Measurements from ENCODE around the gene MIDN. TPM values are rescaled to one million over a fixed set of nuclear protein-coding genes. Genes with fewer than 3 reads are reported as not detected.

MIDN gene
- total and polyA plus RNA-seq, 2 donors (not counting 1 experiment from before 2014, with no cell fraction given) = 12.0 to 18.8 TPM

GRCh38 chr19:1291761-1292418 is 43.5 kb downstream of the MIDN start:
- H3K4me3 ChIP-seq (replicated peaks in 1 of 4; ENCODE audit: control extremely low read depth in 1 of 4, insufficient read depth in 1 of 4, low read depth in 3 of 4, low read length in 4 of 4) = no peak overlapping the region
- peaks cover 9% of the 10 kb centered on the region for H3K27me3 ChIP-seq (ENCODE audit: control insufficient read depth, insufficient read depth, low read length)
- no peaks in the 10 kb centered on the region for H3K4me1 ChIP-seq (ENCODE audit: control insufficient read depth, extremely low read depth, insufficient read depth, low read length)
- no peak for TF ChIP-seq EZH2 (IDR thresholded peaks at IDR 0.05; ENCODE audit: low read length, missing control alignments)
- no peak for TF ChIP-seq CTCF (conservative IDR thresholded peaks at IDR 0.05 in 1 of 2, IDR thresholded peaks at IDR 0.05 in 1 of 2; ENCODE audit: low read depth in 1 of 2, low read length in 2 of 2)
- no peaks in the 10 kb centered on the region for H3K9me3 ChIP-seq (ENCODE audit: control insufficient read depth, insufficient read depth, low read depth, low read length)
- H3K4me2 ChIP-seq (ENCODE audit: extremely low read depth, insufficient read depth, low read length) = no peak overlapping the region
- H3K27ac ChIP-seq (ENCODE audit: insufficient read depth, low read length) = no peak overlapping the region
- no peaks in the 10 kb centered on the region for H3K36me3 ChIP-seq (ENCODE audit: control insufficient read depth, insufficient read depth, low read length)
- no peaks in the 10 kb centered on the region for H4K20me1 ChIP-seq (ENCODE audit: control insufficient read depth, extremely low read depth, insufficient read depth, low read length)
- H3K9ac ChIP-seq (ENCODE audit: insufficient read depth, low read length) = no peak overlapping the region
- H3K79me2 ChIP-seq (ENCODE audit: control insufficient read depth, insufficient read depth, low read length) = no peaks in the 10 kb centered on the region
- DNase-seq (ENCODE audit: low read depth in 2 of 2) = no peak
- no peak overlapping the region for H2AFZ ChIP-seq (ENCODE audit: low read length)

DNA sequence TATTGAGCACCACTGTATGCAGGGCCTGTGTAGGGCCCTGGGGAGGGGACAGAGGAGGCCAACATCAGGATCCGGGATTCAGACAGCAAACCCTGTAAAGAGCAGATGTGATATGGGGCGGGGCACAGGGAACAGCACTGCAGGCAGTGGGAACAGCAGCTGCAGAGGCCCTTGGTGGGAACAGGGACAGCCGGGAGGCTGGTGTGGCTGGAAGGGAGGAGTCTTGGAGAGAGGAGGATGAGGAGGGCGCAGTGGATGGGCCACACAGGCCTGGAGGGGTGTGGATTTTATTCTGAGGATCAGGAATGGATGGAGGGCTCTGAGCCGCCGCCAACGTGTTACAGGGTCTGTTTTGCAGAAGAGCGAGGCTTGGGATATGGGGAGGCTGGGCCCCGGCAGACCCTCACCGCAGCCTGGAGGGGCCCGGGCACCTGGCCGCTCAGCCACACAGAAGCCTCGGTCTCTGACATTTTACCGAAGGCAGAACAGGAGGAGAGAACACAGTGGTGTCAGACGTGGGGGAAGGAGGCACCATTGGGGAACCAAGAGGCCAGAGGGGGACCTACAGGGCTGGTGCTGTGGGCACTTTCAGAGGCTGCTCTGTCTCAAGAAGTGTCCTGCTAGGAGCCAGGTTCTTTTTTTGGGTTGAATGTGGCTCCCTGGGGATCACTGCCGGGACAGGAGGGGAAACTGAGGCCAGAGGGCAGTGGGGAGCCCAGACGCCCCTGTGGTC is 44.2 kb downstream of the MIDN start:
- Histone ChIP-seq H3K79me2 (ENCODE audit: control insufficient read depth, insufficient read depth, low read length) (no peaks in the 10 kb centered on the region), H3K4me2 (ENCODE audit: extremely low read depth, insufficient read depth, low read length) (no peak overlapping the region), H3K27ac (ENCODE audit: insufficient read depth, low read length) (no peak overlapping the region), H3K36me3 (ENCODE audit: control insufficient read depth, insufficient read depth, low read length) (no peaks in the 10 kb centered on the region), H3K4me3 (replicated peaks in 1 of 4; ENCODE audit: control extremely low read depth in 1 of 4, insufficient read depth in 1 of 4, low read depth in 3 of 4, low read length in 4 of 4) (no peak overlapping the region), H2AFZ (ENCODE audit: low read length) (no peak overlapping the region), H3K9ac (ENCODE audit: insufficient read depth, low read length) (no peak overlapping the region), H4K20me1 (ENCODE audit: control insufficient read depth, extremely low read depth, insufficient read depth, low read length) (no peaks in the 10 kb centered on the region), H3K4me1 (ENCODE audit: control insufficient read depth, extremely low read depth, insufficient read depth, low read length) (no peaks in the 10 kb centered on the region), H3K27me3 (ENCODE audit: control insufficient read depth, insufficient read depth, low read length) (peaks cover 4% of the 10 kb centered on the region), H3K9me3 (ENCODE audit: control insufficient read depth, insufficient read depth, low read depth, low read length) (no peaks in the 10 kb centered on the region)
- TF ChIP-seq CTCF (conservative IDR thresholded peaks at IDR 0.05 in 1 of 2, IDR thresholded peaks at IDR 0.05 in 1 of 2; ENCODE audit: low read depth in 1 of 2, low read length in 2 of 2) = no peak
- TF ChIP-seq EZH2 (IDR thresholded peaks at IDR 0.05; ENCODE audit: low read length, missing control alignments) = no peak
- no peak for DNase-seq (ENCODE audit: low read depth in 2 of 2)

DNA sequence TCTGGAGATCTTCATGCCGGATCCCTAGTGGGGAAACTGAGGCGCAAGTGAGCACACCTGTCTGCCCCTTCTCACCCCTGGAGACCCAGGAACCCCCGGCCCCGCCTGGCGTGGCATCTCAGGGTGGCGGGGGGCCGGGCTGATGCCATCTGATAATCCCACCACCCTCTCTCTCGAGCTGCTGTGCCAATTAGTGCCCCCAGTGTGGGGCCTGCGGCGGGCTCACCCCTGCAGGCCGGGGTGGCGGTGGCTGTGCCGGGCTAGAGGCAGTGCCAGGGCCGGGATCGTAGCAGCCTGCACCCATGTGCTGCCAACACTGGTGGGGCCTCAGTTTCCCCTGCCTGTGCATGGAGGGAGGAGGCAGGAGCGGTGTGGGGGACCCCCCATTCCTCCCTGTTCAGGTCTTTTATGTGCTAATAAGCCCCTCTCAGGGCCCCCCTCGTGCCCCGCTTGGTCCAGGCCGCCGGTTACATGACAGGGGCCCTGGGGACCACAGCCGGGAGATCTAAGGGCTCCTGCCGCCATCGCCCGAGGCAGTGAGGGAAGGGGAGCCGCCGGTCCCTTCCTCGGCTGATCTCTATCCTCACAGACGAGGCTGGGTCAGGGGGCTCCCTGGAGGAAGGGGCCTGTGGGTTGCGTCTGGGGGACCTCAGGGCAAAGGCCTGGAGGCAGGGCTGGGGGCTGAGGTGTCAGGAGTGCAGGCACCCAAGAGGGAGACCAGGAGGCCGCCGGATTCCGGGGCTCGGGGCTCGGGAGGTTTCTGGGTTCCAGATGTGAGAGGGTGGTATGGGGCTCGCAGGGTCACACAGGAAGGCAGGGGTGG is 45.6 kb downstream of the MIDN start:
- H3K79me2 ChIP-seq (ENCODE audit: control insufficient read depth, insufficient read depth, low read length) = no peaks in the 10 kb centered on the region
- no peak overlapping the region for H2AFZ ChIP-seq (ENCODE audit: low read length)
- no peaks in the 10 kb centered on the region for H3K4me1 ChIP-seq (ENCODE audit: control insufficient read depth, extremely low read depth, insufficient read depth, low read length)
- TF ChIP-seq EZH2 (IDR thresholded peaks at IDR 0.05; ENCODE audit: low read length, missing control alignments) (no peak), CTCF (conservative IDR thresholded peaks at IDR 0.05 in 1 of 2, IDR thresholded peaks at IDR 0.05 in 1 of 2; ENCODE audit: low read depth in 1 of 2, low read length in 2 of 2) (no peak)
- no peak for DNase-seq (ENCODE audit: low read depth in 2 of 2)
- no peak overlapping the region for H3K9ac ChIP-seq (ENCODE audit: insufficient read depth, low read length)
- H4K20me1 ChIP-seq (ENCODE audit: control insufficient read depth, extremely low read depth, insufficient read depth, low read length) = no peaks in the 10 kb centered on the region
- H3K4me3 ChIP-seq (replicated peaks in 1 of 4; ENCODE audit: control extremely low read depth in 1 of 4, insufficient read depth in 1 of 4, low read depth in 3 of 4, low read length in 4 of 4) = no peak overlapping the region
- no peaks in the 10 kb centered on the region for H3K36me3 ChIP-seq (ENCODE audit: control insufficient read depth, insufficient read depth, low read length)
- no peaks in the 10 kb centered on the region for H3K9me3 ChIP-seq (ENCODE audit: control insufficient read depth, insufficient read depth, low read depth, low read length)
- no peak overlapping the region for H3K4me2 ChIP-seq (ENCODE audit: extremely low read depth, insufficient read depth, low read length)
- H3K27me3 ChIP-seq (ENCODE audit: control insufficient read depth, insufficient read depth, low read length) = no peaks in the 10 kb centered on the region
- H3K27ac ChIP-seq (ENCODE audit: insufficient read depth, low read length) = no peak overlapping the region
